K562 (cell line): ENCODE data around the gene CCDC50. TPM values are rescaled to one million over a fixed set of nuclear protein-coding genes. Genes with fewer than 3 reads are reported as not detected.
A peak's percentile ranks its signal among the peaks of the same experiment; 100 is the strongest.

Experiments used
- ATAC-seq: fragments of 200-7000 bp; cut with Tn5 transposase; 3 replicates; pipeline ENCODE4 v1.9.1; 2020; ENCODE audit warnings: moderate library complexity
- BruUV-seq: library from RNA; stranded (reverse); fragments of 400-500 nt; replicated peaks from 2 replicates; lab custom pipeline; 2021; lab: Mats Ljungman, UMichigan
- CTCF ChIA-PET: fragments of 300-600 bp; formaldehyde crosslinking; extraction: SDS; loops from one replicate; lab custom pipeline; 2021; ENCODE audit warnings: low intra/inter-chr PET ratio; lab: Yijun Ruan, JAX
- POLR2A ChIA-PET: fragments of 300-600, 350-650 bp; sonication (Branson Sonifier 250); formaldehyde crosslinking; extraction: SDS; loops from one replicate; lab custom pipeline; 2021; ENCODE audit warnings: antibody characterized with exemption, inconsistent platforms; lab: Yijun Ruan, JAX
- DNase-seq, 4 experiments: peaks; one replicate each; pipeline versions ENCODE4 v3.0.0 to v3.0.0-alpha.2; 2011 to 2018; ENCODE audit warnings: low spot score in 3 of 4, mixed read lengths in 3 of 4; ENCODE audit errors: extremely low read depth in 1 of 4
- FAIRE-seq: peaks from 2 replicates; lab custom pipeline; 2011; peaks lifted over from hg19 to GRCh38; lab: Jason Lieb, UNC
- H2AFZ ChIP-seq: 2 replicates; pipeline ENCODE4 v1.6.0; 2011; ENCODE audit warnings: low read depth, low read length, control low read depth, inconsistent platforms
- H3K27ac ChIP-seq: fragments of 200-600 bp; 3 replicates; pipeline ENCODE4 v1.8.0; 2011; ENCODE audit warnings: low read depth, mild to moderate bottlenecking, control low read depth, inconsistent platforms, low read length, moderate library complexity, mixed read lengths; ENCODE audit errors: extremely low read depth
- H3K27me3 ChIP-seq, 2 experiments: fragments of 300-600 bp in 1 of 2; 2 replicates in 1 of 2; 3 replicates in 1 of 2; pipeline versions ENCODE4 v1.6.0 to v1.8.0; 2011; ENCODE audit warnings: inconsistent platforms in 2 of 2, low read length in 2 of 2, mild to moderate bottlenecking in 1 of 2, mixed read lengths in 1 of 2, moderate library complexity in 1 of 2; ENCODE audit not compliant: control insufficient read depth in 2 of 2, insufficient read depth in 2 of 2
- H3K36me3 ChIP-seq: fragments of 300-600 bp; 3 replicates; pipeline ENCODE4 v1.8.0; 2011; ENCODE audit warnings: mild to moderate bottlenecking, low read length, inconsistent platforms; ENCODE audit not compliant: control insufficient read depth, insufficient read depth
- H3K4me1 ChIP-seq, 2 experiments: fragments of 200-600 bp in 1 of 2; replicated peaks in 1 of 2; 2 replicates in 1 of 2; 3 replicates in 1 of 2; pipeline versions ENCODE4 v1.5.1 to v1.8.0; 2011; ENCODE audit warnings: inconsistent platforms in 2 of 2, low read length in 2 of 2, mild to moderate bottlenecking in 1 of 2, mixed read lengths in 1 of 2, moderate library complexity in 1 of 2; ENCODE audit not compliant: control insufficient read depth in 2 of 2, insufficient read depth in 2 of 2
- H3K4me2 ChIP-seq: 2 replicates; pipeline ENCODE4 v1.6.1; 2011; ENCODE audit warnings: low read length, control low read depth, inconsistent platforms, mixed read lengths; ENCODE audit not compliant: insufficient read depth
- H3K4me3 ChIP-seq: fragments of 200-600 bp; sonication (generic), shearing (Covaris generic); 2 replicates; pipeline ENCODE4 v1.5.1; 2016; ENCODE audit warnings: control low read depth, inconsistent platforms
- H3K79me2 ChIP-seq: fragments of 200-600 bp; 3 replicates; pipeline ENCODE4 v1.8.0; 2011; ENCODE audit warnings: low read length, inconsistent platforms; ENCODE audit not compliant: control insufficient read depth, insufficient read depth
- H3K9ac ChIP-seq, 2 experiments: 2 replicates each; pipeline versions ENCODE4 v1.6.0 to v1.6.1; 2011; ENCODE audit warnings: low read depth in 2 of 2, low read length in 2 of 2, control low read depth in 1 of 2, inconsistent platforms in 1 of 2, mild to moderate bottlenecking in 1 of 2, mixed read lengths in 1 of 2; ENCODE audit not compliant: insufficient read depth in 1 of 2
- H3K9me1 ChIP-seq: one replicate; pipeline ENCODE4 v1.6.0; 2011; ENCODE audit warnings: inconsistent platforms, mild to moderate bottlenecking, low read length, moderate library complexity; ENCODE audit not compliant: control insufficient read depth, insufficient read depth
- H3K9me3 ChIP-seq: replicated peaks from 2 replicates; pipeline ENCODE4 v1.5.1; 2011; ENCODE audit warnings: low read depth, low read length, inconsistent platforms; ENCODE audit not compliant: control insufficient read depth, insufficient read depth
- H4K20me1 ChIP-seq: replicated peaks from 2 replicates; pipeline ENCODE4 v1.6.1; 2011; ENCODE audit warnings: low read length, inconsistent platforms, mixed read lengths; ENCODE audit not compliant: control insufficient read depth, insufficient read depth
- C11orf30 ChIP-seq: fragments of 450-650 bp; IDR thresholded peaks from 2 replicates; pipeline ENCODE4 v1.6.1; 2016; ENCODE audit warnings: low read depth, mild to moderate bottlenecking
- E2F1 ChIP-seq: sonication (generic); formaldehyde crosslinking; IDR thresholded peaks from 2 replicates; pipeline ENCODE4 v1.8.1; 2023; ENCODE audit warnings: mild to moderate bottlenecking, missing genetic modification reagents, moderate library complexity
- FOSL1 ChIP-seq: fragments of 200-800 bp; sonication (Bioruptor generic); conservative IDR thresholded peaks from 2 replicates; pipeline ENCODE4 v1.6.1; 2016; ENCODE audit warnings: missing genetic modification characterization, missing compliant biosample characterization
- MAFG ChIP-seq: fragments of 450-650 bp; conservative IDR thresholded peaks from 2 replicates; pipeline ENCODE4 v1.6.1; 2016; ENCODE audit warnings: missing genetic modification characterization, missing compliant biosample characterization
- MEIS2 ChIP-seq: fragments of 450-650 bp; IDR thresholded peaks from 2 replicates; pipeline ENCODE4 v1.6.1; 2014; ENCODE audit warnings: mild to moderate bottlenecking; ENCODE audit not compliant: partially characterized antibody
- NR2C2 ChIP-seq, 2 experiments: fragments of 200-800 bp in 1 of 2; sonication (Bioruptor generic) in 1 of 2; sonication (generic) in 1 of 2; formaldehyde crosslinking in 1 of 2; IDR thresholded peaks; 2 replicates each; pipeline versions ENCODE4 v1.6.1 to v1.8.0; 2016 to 2022; ENCODE audit warnings: mild to moderate bottlenecking in 1 of 2, missing compliant biosample characterization in 1 of 2, missing genetic modification characterization in 1 of 2, missing genetic modification reagents in 1 of 2
- ZFP36 ChIP-seq: fragments of 150-350 bp; IDR thresholded peaks from 2 replicates; pipeline ENCODE4 v1.6.1; 2018; ENCODE audit warnings: low read length, low read depth; ENCODE audit not compliant: partially characterized antibody
- ZNF263 ChIP-seq: sonication (generic); formaldehyde crosslinking; IDR thresholded peaks from 2 replicates; pipeline ENCODE4 v1.8.0; 2022; ENCODE audit warnings: mild to moderate bottlenecking, missing genetic modification reagents, borderline replicate concordance
- ZNF316 ChIP-seq: fragments of 450-650 bp; IDR thresholded peaks from 2 replicates; pipeline ENCODE4 v1.6.1; 2016
- WGBS: fragments of 100-300 bp; shearing (Covaris generic); methylation state at CpG from one replicate; pipeline ENCODE4 v1.1.6; 2016; ENCODE audit warnings: low coverage, mixed read lengths; ENCODE audit not compliant: insufficient coverage; ENCODE audit errors: missing lambda C conversion rate; 5-methylcytosine and 5-hydroxymethylcytosine counted together
- in situ Hi-C: fragments of 300-500 bp; cut with MboI; formaldehyde crosslinking; loops from 4 replicates; pipeline ENCODE4 v1.15.0; 2018; ENCODE audit warnings: inconsistent platforms, mixed read lengths
- intact Hi-C: fragments of 100-400 bp; cut with micrococcal nuclease; formaldehyde crosslinking; loops from 2 replicates; pipeline ENCODE4 v1.14.2; 2022
- polyA plus RNA-seq, 8 experiments: library from polyadenylated mRNA; depleted of rRNA in 4 of 8; stranded (reverse) in 5 of 8; unstranded in 3 of 8; fragments of >200 nt; fragmentation: Nextera tagmentation in 2 of 8; fragmentation: Illumina TruSeq in 1 of 8; extraction: Ambion mirVana in 2 of 8; extraction: Trizol in 1 of 8; gene quantifications; 2 replicates each; pipeline versions ENCODE4 v1.2.1 to v1.2.3, GENCODE V29; 2011 to 2014; ENCODE audit warnings: inconsistent platforms in 1 of 8, missing spikeins in 1 of 8
- total RNA-seq, 7 experiments: library from RNA; depleted of rRNA in 6 of 7; stranded (reverse); fragments of >200 nt in 6 of 7; fragmentation: Illumina TruSeq in 2 of 7; extraction: Trizol in 2 of 7; gene quantifications; 2 replicates each; pipeline versions ENCODE4 v1.2.1 to v1.2.3, GENCODE V29; 2011 to 2021; ENCODE audit warnings: low replicate concordance in 1 of 7

Gene CCDC50
- total and polyA plus RNA-seq, 9 of the 15 experiments (the other 6 are each of a cell fraction or from before 2014, with no cell fraction given): 8.4 to 63.4 (median 40.4) TPM

- Histone ChIP-seq H4K20me1 (peaks cover 10% of the 10 kb centered on the region), H3K27me3 (no peaks in the 10 kb centered on the region), H3K4me3 (no peak overlapping the region), H3K4me1 (peaks cover 0 to 7% of the 10 kb centered on the region in 2 experiments; a peak in 2 of 5 replicates), H3K9ac (no peak overlapping the region), H3K4me2 (no peak overlapping the region), H3K79me2 (peaks cover 76% of the 10 kb centered on the region), H3K27ac (no peak overlapping the region), H3K36me3 (no peaks in the 10 kb centered on the region), H3K9me1 (no peaks in the 10 kb centered on the region), H2AFZ (no peak overlapping the region), H3K9me3 (no peaks in the 10 kb centered on the region)
- no TSS peak for BruUV-seq
- FAIRE-seq: peak; percentile 26
- intact Hi-C loops (no loop called here), in situ Hi-C loops (no loop called here)
- TF ChIP-seq MEIS2: peak; percentile 15
- no peak for TF ChIP-seq NR2C2 (CRISPR knock-in tag; IDR thresholded peaks at IDR 0.05)
- TF ChIP-seq NR2C2 (tag; IDR thresholded peaks at IDR 0.05): 0 out of 2 replicates have a peak, but pooled peaks have one; percentile 37
- TF ChIP-seq ZFP36: no peak
- POLR2A ChIA-PET: interaction anchor here (1.3 to 2.5 kb wide), 3 partner anchors 11 to 16 kb away, joined by 3 to 18 read pairs (median 4); no protein-coding TSS in a partner anchor
- no peak for ATAC-seq
- CTCF ChIA-PET: no interaction called here
- WGBS: 56% methylated on average over 5 of the region's 5 CpGs
- DNase-seq: peak in 3 of 4 experiments; percentile 1 to 2 (median 2)
Observed at GRCh38 chr3:191343913-191344312, 14.7 kb downstream of the CCDC50 start.

GRCh38 chr3:191345334-191345733 lies 16.1 kb downstream of the CCDC50 start:
- peak in 3 of 4 experiments; percentile 0 to 1 (median 1) for DNase-seq
- no peaks in the 10 kb centered on the region for H3K9me3 ChIP-seq
- TF ChIP-seq E2F1 (CRISPR knock-in tag) (no peak), MAFG (tag) (peak; percentile 53), FOSL1 (tag) (0 out of 2 replicates have a peak, but pooled peaks have one; percentile 20), C11orf30 (peak; percentile 39; the same call in 1 of the 2 replicates), ZNF316 (peak; percentile 71), ZNF263 (CRISPR knock-in tag) (no peak)
- TF ChIP-seq, all 486 proteins: peak for 4
- H3K79me2 ChIP-seq: peaks cover 62% of the 10 kb centered on the region
- H3K27me3 ChIP-seq: no peaks in the 10 kb centered on the region
- H3K4me1 ChIP-seq: no peaks in the 10 kb centered on the region; a peak in 1 of 5 replicates
- H3K4me3 ChIP-seq: no peak overlapping the region
- no TSS peak for BruUV-seq
- in situ Hi-C loops: no loop called here
- ChIA-PET CTCF (no interaction called here), POLR2A (interaction anchor here (0.7 to 2.5 kb wide), 4 partner anchors 9 to 30 kb away, joined by 3 to 18 read pairs (median 4); no protein-coding TSS in a partner anchor)
- no peaks in the 10 kb centered on the region for H3K36me3 ChIP-seq
- H3K4me2 ChIP-seq: no peak overlapping the region
- FAIRE-seq (no peak), ATAC-seq (no peak)
- no peak overlapping the region for H2AFZ ChIP-seq
- no peak overlapping the region for H3K27ac ChIP-seq
- no peak overlapping the region for H3K9ac ChIP-seq
- intact Hi-C loops: no loop called here
- peaks cover 10% of the 10 kb centered on the region for H4K20me1 ChIP-seq
- H3K9me1 ChIP-seq: no peaks in the 10 kb centered on the region
- WGBS: 40% methylated on average over 5 of the region's 5 CpGs
